Esophagus squamous epithelium (tissue), 4 donors: Measurements from ENCODE around the gene DCP2.

Experiments
- CTCF ChIP-seq, 6 experiments: fragments of 450-650 bp in 4 of 6; fragments of 200-600 bp in 2 of 6; sonication (generic) in 2 of 6; IDR thresholded peaks; one replicate each; pipeline ENCODE4 v1.5.1; 2016 to 2019; ENCODE audit warnings: antibody characterized with exemption in 6 of 6, mild to moderate bottlenecking in 4 of 6, moderate library complexity in 4 of 6
- POLR2A ChIP-seq, 4 donors: fragments of 450-650 bp; IDR thresholded peaks; one replicate each; pipeline ENCODE4 v1.6.1; 2017; ENCODE audit warnings: antibody characterized with exemption in 4 of 4, mild to moderate bottlenecking in 4 of 4, moderate library complexity in 3 of 4

GRCh38 chr5:113022661-113023060, 46.1 kb downstream of the DCP2 start:
- no peak for TF ChIP-seq CTCF (IDR thresholded peaks at IDR 0.05)
- no peak for TF ChIP-seq POLR2A (IDR thresholded peaks at IDR 0.05)
